ENCODE measurements around the gene HMGCR.

DNA sequence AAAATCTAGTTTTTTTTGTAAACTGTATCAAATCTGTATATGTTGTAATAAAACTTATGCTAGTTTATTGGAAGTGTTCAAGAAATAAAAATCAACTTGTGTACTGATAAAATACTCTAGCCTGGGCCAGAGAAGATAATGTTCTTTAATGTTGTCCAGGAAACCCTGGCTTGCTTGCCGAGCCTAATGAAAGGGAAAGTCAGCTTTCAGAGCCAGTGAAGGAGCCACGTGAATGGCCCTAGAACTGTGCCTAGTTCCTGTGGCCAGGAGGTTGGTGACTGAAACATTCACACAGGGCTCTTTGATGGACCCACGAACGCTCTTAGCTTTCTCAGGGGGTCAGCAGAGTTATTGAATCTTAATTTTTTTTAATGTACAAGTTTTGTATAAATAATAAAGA lies 24.3 kb downstream of the HMGCR start:
- TF ChIP-seq EP300 (IDR thresholded peaks at IDR 0.05) (no peak), POLR2A (IDR thresholded peaks at IDR 0.05; ENCODE audit: low read depth) (no peak)

Measured in esophagus muscularis mucosa (tissue), 2 donors.